AG04449 (cell line): ENCODE data around the gene ADA.
"Not testable (repeated sequence)": the region's sequence is repeated elsewhere in the genome, so short reads cannot be mapped to it uniquely, and the experiment has no call there.

Source experiments
- CTCF ChIA-PET: fragments of 350-600 bp; formaldehyde crosslinking; extraction: SDS; loops from one replicate; lab custom pipeline; 2021; ENCODE audit warnings: antibody characterized with exemption; lab: Yijun Ruan, JAX
- POLR2A ChIA-PET: fragments of 400-600, 350-600 bp; formaldehyde crosslinking; extraction: SDS; loops from one replicate; lab custom pipeline; 2020; ENCODE audit warnings: antibody characterized with exemption, inconsistent platforms; lab: Yijun Ruan, JAX
- DNase-seq: peaks from one replicate; pipeline ENCODE4 v3.0.0-alpha.2; 2010; ENCODE audit warnings: low read depth, low spot score
- H3K4me3 ChIP-seq: 2 replicates; pipeline ENCODE4 v1.5.1; 2011; ENCODE audit warnings: low read depth, mild to moderate bottlenecking, control low read depth, low read length
- CTCF ChIP-seq: IDR thresholded peaks from one replicate; pipeline ENCODE4 v1.5.1; 2011; ENCODE audit warnings: mild to moderate bottlenecking, moderate library complexity, low read length, control low read depth, inconsistent platforms; ENCODE audit not compliant: insufficient read depth; ENCODE audit errors: missing control alignments

ADA gene

GRCh38 chr20:44657875-44658274 lies 6.4 kb upstream of the ADA start:
- no peak for DNase-seq
- no peak overlapping the region for H3K4me3 ChIP-seq
- ChIA-PET CTCF (no interaction called here), POLR2A (no interaction called here)
- TF ChIP-seq CTCF: no peak

- ChIA-PET POLR2A (interaction anchor here (0.6 kb wide), 1 partner anchor 24 kb away, joined by 3 read pairs; no protein-coding TSS in a partner anchor), CTCF (interaction anchor here (0.7 to 1.5 kb wide), 3 partner anchors 10 to 258 kb away, joined by 3 to 5 read pairs (median 3); no protein-coding TSS in a partner anchor)
- TF ChIP-seq CTCF: no peak
- no peak for DNase-seq
- no peak overlapping the region for H3K4me3 ChIP-seq
These were observed 4.9 kb upstream of the ADA start for GRCh38 chr20:44656448-44656847.

- POLR2A ChIA-PET, DNase-seq, H3K4me3 ChIP-seq: not testable (repeated sequence)
- CTCF ChIA-PET: interaction anchor here (0.5 to 1.6 kb wide), 2 partner anchors 14 to 47 kb away, joined by 3 read pairs; no protein-coding TSS in a partner anchor
These were observed 2.7 kb upstream of the ADA start for GRCh38 chr20:44654210-44654609.

- CTCF ChIA-PET: interaction anchor here (0.5 to 1.6 kb wide), 4 partner anchors 15 to 46 kb away, joined by 3 to 6 read pairs (median 3); no protein-coding TSS in a partner anchor
- POLR2A ChIA-PET: no interaction called here
- TF ChIP-seq CTCF: no peak
- DNase-seq: no peak
- H3K4me3 ChIP-seq: no peak overlapping the region
These were observed 2.0 kb upstream of the ADA start for GRCh38 chr20:44653546-44653945.

- ChIA-PET CTCF (interaction anchor here (1.5 to 1.8 kb wide), 2 partner anchors 81 to 267 kb away, joined by 3 to 8 read pairs; no protein-coding TSS in a partner anchor), POLR2A (interaction anchor here (0.9 kb wide), 1 partner anchor 34 kb away, joined by 3 read pairs; no protein-coding TSS in a partner anchor)
These were observed 140 bp downstream of the ADA start for GRCh38 chr20:44651434-44651683.

GRCh38 chr20:44650771-44651433 lies 597 bp downstream of the ADA start:
- DNase-seq: no peak
- ChIA-PET POLR2A (interaction anchor here (0.9 kb wide), 1 partner anchor 34 kb away, joined by 3 read pairs; no protein-coding TSS in a partner anchor), CTCF (interaction anchor here (1.0 to 1.8 kb wide), 5 partner anchors 41 to 266 kb away, joined by 3 to 8 read pairs (median 4); no protein-coding TSS in a partner anchor)
- H3K4me3 ChIP-seq: peak overlapping the region; percentile 71
- no peak for TF ChIP-seq CTCF

More at GRCh38 chr20:44651434-44651683, 140 bp downstream of the ADA start:
- no peak for TF ChIP-seq CTCF
- no peak for DNase-seq
- H3K4me3 ChIP-seq: peak overlapping the region; percentile 71
